GM12892 (cell line): ENCODE measurements around the gene PPFIBP2.

ENCODE experiments used
- POLR2A ChIP-seq: IDR thresholded peaks from 2 replicates; pipeline ENCODE4 v1.6.1; 2011; ENCODE audit warnings: low read depth, low read length, control low read depth
- POLR2AphosphoS5 ChIP-seq: IDR thresholded peaks from 2 replicates; pipeline ENCODE4 v1.6.1; 2011; ENCODE audit warnings: low read depth, low read length, control low read depth
- TAF1 ChIP-seq: IDR thresholded peaks from 2 replicates; pipeline ENCODE4 v1.6.1; 2011; ENCODE audit warnings: low read depth, mild to moderate bottlenecking, control low read depth, low read length, borderline replicate concordance

- TF ChIP-seq POLR2A (no peak), POLR2AphosphoS5 (no peak), TAF1 (no peak)
These were observed 121.9 kb downstream of the PPFIBP2 start for GRCh38 chr11:7635708-7636107.
